KMS-11 (cell line): Measurements from ENCODE around the gene PRSS23.

Source experiments
- H2AFZ ChIP-seq: fragments of 200-600 bp; sonication (generic); 2 replicates; pipeline ENCODE4 v1.6.1; 2016; ENCODE audit warnings: antibody characterized with exemption, mixed run types, low read depth
- H3K27ac ChIP-seq: fragments of 200-600 bp; sonication (generic); 2 replicates; pipeline ENCODE4 v1.6.1; 2016; ENCODE audit warnings: mild to moderate bottlenecking, mixed run types
- H3K27me3 ChIP-seq: fragments of 200-600 bp; sonication (generic); 2 replicates; pipeline ENCODE4 v1.6.1; 2017; ENCODE audit warnings: mild to moderate bottlenecking, low read depth, mixed run types, moderate library complexity; ENCODE audit not compliant: insufficient read depth
- H3K36me3 ChIP-seq: fragments of 200-600 bp; sonication (generic); 2 replicates; pipeline ENCODE4 v1.6.1; 2017; ENCODE audit warnings: mild to moderate bottlenecking, mixed run types; ENCODE audit not compliant: insufficient read depth
- H3K4me1 ChIP-seq: fragments of 200-600 bp; sonication (generic); 2 replicates; pipeline ENCODE4 v1.6.1; 2016; ENCODE audit warnings: mild to moderate bottlenecking, low read depth, mixed run types; ENCODE audit not compliant: poor library complexity, severe bottlenecking
- H3K4me2 ChIP-seq: fragments of 200-600 bp; sonication (generic); 2 replicates; pipeline ENCODE4 v1.7.0; 2016; ENCODE audit warnings: mild to moderate bottlenecking, mixed run types
- H3K4me3 ChIP-seq: fragments of 200-600 bp; sonication (generic); IDR thresholded peaks from 2 replicates; pipeline ENCODE4 v1.6.1; 2017; ENCODE audit warnings: low read depth, low read length, mixed read lengths; ENCODE audit not compliant: insufficient read depth
- H3K79me2 ChIP-seq: fragments of 200-600 bp; sonication (generic); 2 replicates; pipeline ENCODE4 v1.6.1; 2016; ENCODE audit warnings: low read depth, mixed run types; ENCODE audit not compliant: insufficient read depth
- H3K9ac ChIP-seq: fragments of 200-600 bp; sonication (generic); 2 replicates; pipeline ENCODE4 v1.6.1; 2016; ENCODE audit warnings: mild to moderate bottlenecking, mixed run types
- H4K20me1 ChIP-seq: fragments of 200-600 bp; sonication (generic); 2 replicates; pipeline ENCODE4 v1.6.1; 2016; ENCODE audit warnings: mild to moderate bottlenecking, mixed run types; ENCODE audit not compliant: insufficient read depth
- CTCF ChIP-seq: fragments of 200-600 bp; sonication (generic); conservative IDR thresholded peaks from 2 replicates; pipeline ENCODE4 v1.6.1; 2017; ENCODE audit warnings: low read depth, mild to moderate bottlenecking, antibody characterized with exemption, low read length, moderate library complexity, mixed read lengths

PRSS23 gene

GRCh38 chr11:86800960-86801272 lies 574 bp downstream of the PRSS23 start:
- Histone ChIP-seq H3K79me2 (no peaks in the 10 kb centered on the region), H3K9ac (no peak overlapping the region), H3K4me2 (peak overlapping the region; percentile 26; the same call in 1 of the 2 replicates), H3K27me3 (no peaks in the 10 kb centered on the region; the same call in 1 of the 2 replicates), H3K27ac (no peak overlapping the region), H3K36me3 (no peaks in the 10 kb centered on the region), H3K4me3 (no peak overlapping the region), H3K4me1 (no peaks in the 10 kb centered on the region), H4K20me1 (no peaks in the 10 kb centered on the region), H2AFZ (peak overlapping the region; percentile 35; the same call in 1 of the 2 replicates)
- TF ChIP-seq CTCF, result no peak

- no peak overlapping the region for H3K4me3 ChIP-seq
- no peak overlapping the region for H2AFZ ChIP-seq
- no peaks in the 10 kb centered on the region for H3K79me2 ChIP-seq
- no peaks in the 10 kb centered on the region for H3K4me1 ChIP-seq
- H3K27ac ChIP-seq, result no peak overlapping the region
- H3K27me3 ChIP-seq, result no peaks in the 10 kb centered on the region; the same call in 1 of the 2 replicates
- no peaks in the 10 kb centered on the region for H3K36me3 ChIP-seq
- H3K4me2 ChIP-seq, result no peak overlapping the region
- H4K20me1 ChIP-seq, result no peaks in the 10 kb centered on the region
- H3K9ac ChIP-seq, result no peak overlapping the region
- no peak for TF ChIP-seq CTCF
Observed at GRCh38 chr11:86801364-86801763, 1.0 kb downstream of the PRSS23 start.

- H4K20me1 ChIP-seq, result no peaks in the 10 kb centered on the region
- TF ChIP-seq CTCF, result no peak
- no peak overlapping the region for H3K4me2 ChIP-seq
- H3K36me3 ChIP-seq, result no peaks in the 10 kb centered on the region
- no peak overlapping the region for H2AFZ ChIP-seq
- H3K9ac ChIP-seq, result no peak overlapping the region
- no peaks in the 10 kb centered on the region for H3K4me1 ChIP-seq
- no peaks in the 10 kb centered on the region; the same call in 1 of the 2 replicates for H3K27me3 ChIP-seq
- no peak overlapping the region for H3K4me3 ChIP-seq
- H3K79me2 ChIP-seq, result no peaks in the 10 kb centered on the region
- no peak overlapping the region for H3K27ac ChIP-seq
Observed at GRCh38 chr11:86802146-86802545, 1.8 kb downstream of the PRSS23 start.

- no peaks in the 10 kb centered on the region for H3K36me3 ChIP-seq
- H3K9ac ChIP-seq, result no peak overlapping the region
- H3K27me3 ChIP-seq, result no peaks in the 10 kb centered on the region; the same call in 1 of the 2 replicates
- no peaks in the 10 kb centered on the region for H3K4me1 ChIP-seq
- no peak overlapping the region for H3K4me2 ChIP-seq
- no peak overlapping the region for H3K27ac ChIP-seq
- H3K4me3 ChIP-seq, result no peak overlapping the region
- H3K79me2 ChIP-seq, result no peaks in the 10 kb centered on the region
- TF ChIP-seq CTCF, result peak; percentile 79
- no peaks in the 10 kb centered on the region for H4K20me1 ChIP-seq
- H2AFZ ChIP-seq, result no peak overlapping the region
Observed at GRCh38 chr11:86802601-86803051, 2.3 kb downstream of the PRSS23 start.
